ENCODE measurements around the gene CPA4.
"Not testable (repeated sequence)": the region's sequence is repeated elsewhere in the genome, so short reads cannot be mapped to it uniquely, and the experiment has no call there.

The CPA4 gene

GRCh38 chr7:130292682-130293257 is at the start of gene CPA4:
Gene CPA4, plus strand, starts transcription at chr7:130293161. Its CDS starts 20 bp downstream, at chr7:130293181.
- DNase-seq (ENCODE audit: low read depth, low spot score) = no peak

GRCh38 chr7:130243486-130243885 is 49.5 kb upstream of the CPA4 start:
- not testable (repeated sequence) for DNase-seq (ENCODE audit: low read depth, low spot score)

- DNase-seq (ENCODE audit: low read depth, low spot score) = not testable (repeated sequence)
Observed at GRCh38 chr7:130246491-130246890, 46.5 kb upstream of the CPA4 start.

- not testable (repeated sequence) for DNase-seq (ENCODE audit: low read depth, low spot score)
Observed at GRCh38 chr7:130248842-130249241, 44.1 kb upstream of the CPA4 start.

GRCh38 chr7:130249626-130250025 is 43.3 kb upstream of the CPA4 start:
- not testable (repeated sequence) for DNase-seq (ENCODE audit: low read depth, low spot score)

- DNase-seq (ENCODE audit: low read depth, low spot score) = no peak
Observed at GRCh38 chr7:130254555-130254954, 38.4 kb upstream of the CPA4 start.

- DNase-seq (ENCODE audit: low read depth, low spot score) = no peak
Observed at GRCh38 chr7:130256704-130257103, 36.3 kb upstream of the CPA4 start.

GRCh38 chr7:130258494-130259078 is 34.4 kb upstream of the CPA4 start:
- DNase-seq (ENCODE audit: low read depth, low spot score) = no peak

GRCh38 chr7:130262448-130262847 is 30.5 kb upstream of the CPA4 start:
- no peak for DNase-seq (ENCODE audit: low read depth, low spot score)

- no peak for DNase-seq (ENCODE audit: low read depth, low spot score)
Observed at GRCh38 chr7:130263130-130263529, 29.8 kb upstream of the CPA4 start.

- DNase-seq (ENCODE audit: low read depth, low spot score) = no peak
Observed at GRCh38 chr7:130266258-130266960, 26.6 kb upstream of the CPA4 start, which contains the start of gene CPA2. Gene CPA2, plus strand, starts transcription at chr7:130266863. Its CDS starts 19 bp downstream, at chr7:130266882.

GRCh38 chr7:130266961-130267321 is 26.0 kb upstream of the CPA4 start:
- DNase-seq (ENCODE audit: low read depth, low spot score) = no peak

- DNase-seq (ENCODE audit: low read depth, low spot score) = no peak
Observed at GRCh38 chr7:130268463-130269317, 24.3 kb upstream of the CPA4 start.

GRCh38 chr7:130269318-130269694 is 23.7 kb upstream of the CPA4 start:
- no peak for DNase-seq (ENCODE audit: low read depth, low spot score)

- no peak for DNase-seq (ENCODE audit: low read depth, low spot score)
Observed at GRCh38 chr7:130270947-130271800, 21.8 kb upstream of the CPA4 start.

- no peak for DNase-seq (ENCODE audit: low read depth, low spot score)
Observed at GRCh38 chr7:130272381-130273080, 20.4 kb upstream of the CPA4 start.

- DNase-seq (ENCODE audit: low read depth, low spot score) = peak; percentile 94
Observed at GRCh38 chr7:130273081-130273932, 19.7 kb upstream of the CPA4 start.

- no peak for DNase-seq (ENCODE audit: low read depth, low spot score)
Observed at GRCh38 chr7:130273933-130274255, 19.1 kb upstream of the CPA4 start.

GRCh38 chr7:130274296-130274695 is 18.7 kb upstream of the CPA4 start:
- DNase-seq (ENCODE audit: low read depth, low spot score) = no peak

Measured in iPS DF 19.7 (cell line).